GM12878 (cell line): Measurements from ENCODE around the gene FAM162A. TPM values are rescaled to one million over a fixed set of nuclear protein-coding genes. Genes with fewer than 3 reads are reported as not detected.

ENCODE experiments used
- ATAC-seq: fragments of 200-7000 bp; cut with Tn5 transposase; 3 replicates; pipeline ENCODE4 v1.9.1; 2020; ENCODE audit warnings: mild to moderate bottlenecking, moderate library complexity
- BruUV-seq: library from RNA; stranded (reverse); fragments of 400-500 nt; replicated peaks from 2 replicates; lab custom pipeline; 2021; lab: Mats Ljungman, UMichigan
- CTCF ChIA-PET: fragments of 300-600 bp; sonication (Branson Sonifier 250); formaldehyde crosslinking; extraction: SDS; loops from one replicate; lab custom pipeline; 2021; ENCODE audit warnings: inconsistent platforms; lab: Yijun Ruan, JAX
- POLR2A ChIA-PET: fragments of 350-600 bp; formaldehyde crosslinking; extraction: SDS; loops from one replicate; lab custom pipeline; 2021; ENCODE audit warnings: inconsistent platforms; lab: Charles Lee
- RAD21 ChIA-PET: fragments of 300-600 bp; sonication (Branson Sonifier 250); formaldehyde crosslinking; loops from one replicate; lab custom pipeline; 2023; ENCODE audit warnings: antibody characterized with exemption; ENCODE audit not compliant: unreplicated experiment; lab: Charles Lee
- SMC1A ChIA-PET: fragments of 300-600 bp; sonication (Branson Sonifier 250); formaldehyde crosslinking; loops from one replicate; lab custom pipeline; 2023; ENCODE audit not compliant: unreplicated experiment, uncharacterized antibody; lab: Charles Lee
- DNase-seq: peaks from one replicate; pipeline ENCODE4 v3.0.0-alpha.2; 2011; ENCODE audit warnings: low read depth, low spot score
- FAIRE-seq: peaks from 3 replicates; lab custom pipeline; 2011; peaks lifted over from hg19 to GRCh38; lab: Jason Lieb, UNC
- H2AFZ ChIP-seq: 2 replicates; pipeline ENCODE4 v1.6.0; 2011; ENCODE audit warnings: low read depth, low read length, control low read depth; ENCODE audit not compliant: control insufficient read depth
- H3K27ac ChIP-seq: 2 replicates; pipeline ENCODE4 v1.5.1; 2011; ENCODE audit warnings: control low read depth; ENCODE audit not compliant: control insufficient read depth, insufficient read depth
- H3K27me3 ChIP-seq, 2 experiments: replicated peaks in 1 of 2; 2 replicates each; pipeline versions ENCODE4 v1.6.0 to v1.6.1; 2011; ENCODE audit warnings: low read length in 1 of 2; ENCODE audit not compliant: control insufficient read depth in 2 of 2, insufficient read depth in 2 of 2
- H3K36me3 ChIP-seq, 2 experiments: 2 replicates each; pipeline ENCODE4 v1.5.1; 2011; ENCODE audit warnings: low read length in 1 of 2; ENCODE audit not compliant: control insufficient read depth in 2 of 2, insufficient read depth in 2 of 2
- H3K4me1 ChIP-seq: 2 replicates; pipeline ENCODE4 v1.6.1; 2011; ENCODE audit warnings: mild to moderate bottlenecking, low read length, moderate library complexity, mixed read lengths; ENCODE audit not compliant: control insufficient read depth, insufficient read depth
- H3K4me2 ChIP-seq: 2 replicates; pipeline ENCODE4 v1.6.0; 2011; ENCODE audit warnings: control low read depth; ENCODE audit not compliant: control insufficient read depth, insufficient read depth
- H3K4me3 ChIP-seq: fragments of 200-600 bp; sonication (generic); 2 replicates; pipeline ENCODE4 v1.5.1; 2016
- H3K79me2 ChIP-seq: 2 replicates; pipeline ENCODE4 v1.6.0; 2011; ENCODE audit warnings: low read length; ENCODE audit not compliant: control insufficient read depth, insufficient read depth
- H3K9ac ChIP-seq: 2 replicates; pipeline ENCODE4 v1.8.0; 2011; ENCODE audit warnings: low read length, control low read depth, mixed read lengths; ENCODE audit not compliant: control insufficient read depth, insufficient read depth
- H3K9me3 ChIP-seq: replicated peaks from 3 replicates; pipeline ENCODE4 v1.5.1; 2011; ENCODE audit warnings: mild to moderate bottlenecking, low read length; ENCODE audit not compliant: control insufficient read depth, insufficient read depth
- H4K20me1 ChIP-seq: 2 replicates; pipeline ENCODE4 v1.6.0; 2011; ENCODE audit not compliant: control insufficient read depth, insufficient read depth
- CBX5 ChIP-seq: sonication (generic); IDR thresholded peaks from 2 replicates; pipeline ENCODE4 v1.6.1; 2016; ENCODE audit warnings: low read depth, moderate library complexity, mild to moderate bottlenecking, inconsistent platforms
- E4F1 ChIP-seq: fragments of 450-650 bp; IDR thresholded peaks from 2 replicates; pipeline ENCODE4 v1.6.1; 2018; ENCODE audit warnings: borderline replicate concordance, mild to moderate bottlenecking; ENCODE audit not compliant: partially characterized antibody
- EZH2 ChIP-seq: IDR thresholded peaks from 2 replicates; pipeline ENCODE4 v1.6.1; 2012; ENCODE audit warnings: low read depth, mild to moderate bottlenecking, control low read depth, inconsistent platforms, low read length, borderline replicate concordance; ENCODE audit not compliant: control insufficient read depth
- FOS ChIP-seq: IDR thresholded peaks from 3 replicates; pipeline ENCODE4 v1.6.1; 2011; ENCODE audit warnings: borderline replicate concordance; ENCODE audit not compliant: insufficient read length; ENCODE audit errors: extremely low read depth
- FOXK2 ChIP-seq: fragments of 450-650 bp; IDR thresholded peaks from 2 replicates; pipeline ENCODE4 v1.6.1; 2017; ENCODE audit warnings: mild to moderate bottlenecking, moderate library complexity
- HSF1 ChIP-seq: fragments of 150-350 bp; IDR thresholded peaks from 2 replicates; pipeline ENCODE4 v1.6.1; 2014; ENCODE audit warnings: mild to moderate bottlenecking, low read depth, low read length
- MLLT1 ChIP-seq: fragments of 450-650 bp; IDR thresholded peaks from 2 replicates; pipeline ENCODE4 v1.6.1; 2016; ENCODE audit warnings: mild to moderate bottlenecking
- RBBP5 ChIP-seq: fragments of 200-600 bp; sonication (generic); conservative IDR thresholded peaks from 2 replicates; pipeline ENCODE4 v1.6.1; 2016
- SREBF1 ChIP-seq: IDR thresholded peaks from 2 replicates; pipeline ENCODE4 v1.6.1; 2012; ENCODE audit warnings: mild to moderate bottlenecking, low read length
- WRNIP1 ChIP-seq: IDR thresholded peaks from 2 replicates; pipeline ENCODE4 v1.6.1; 2011; ENCODE audit warnings: low read depth, low read length, improper control_type of control experiment, borderline replicate concordance
- ZNF687 ChIP-seq: fragments of 450-650 bp; IDR thresholded peaks from 2 replicates; pipeline ENCODE4 v1.6.1; 2017; ENCODE audit warnings: mild to moderate bottlenecking, moderate library complexity
- WGBS: methylation state at CpG from one replicate; pipeline ENCODE4 v1.1.6; 2016; ENCODE audit warnings: low lambda C conversion rate; ENCODE audit not compliant: insufficient replicate concordance, insufficient coverage; ENCODE audit errors: missing lambda C conversion rate; 5-methylcytosine and 5-hydroxymethylcytosine counted together
- in situ Hi-C: fragments of 300-500 bp; cut with MboI; formaldehyde crosslinking; loops from 9 replicates; pipeline ENCODE4 v1.14.3; 2018; ENCODE audit warnings: mixed read lengths
- intact Hi-C: fragments of 100-400 bp; cut with micrococcal nuclease; formaldehyde crosslinking; loops from one replicate; pipeline ENCODE4 v1.14.2; 2022; ENCODE audit not compliant: unreplicated experiment
- polyA plus RNA-seq, 11 experiments: library from polyadenylated mRNA; depleted of rRNA in 4 of 11; unstranded in 6 of 11; stranded (reverse) in 5 of 11; fragments of >200 nt; fragmentation: Nextera tagmentation in 4 of 11; fragmentation: Illumina TruSeq in 1 of 11; extraction: Ambion mirVana in 4 of 11; extraction: Trizol in 1 of 11; gene quantifications; 1 replicate in 1 of 11; 2 replicates in 10 of 11; pipeline versions ENCODE4 v1.2.1 to v1.2.3, GENCODE V29; 2011 to 2016; ENCODE audit warnings: inconsistent platforms in 2 of 11, missing spikeins in 2 of 11, low read depth in 1 of 11
- total RNA-seq, 4 experiments: library from RNA; depleted of rRNA in 3 of 4; stranded (reverse); fragments of >200 nt in 3 of 4; fragmentation: Illumina TruSeq in 1 of 4; extraction: Trizol in 1 of 4; gene quantifications; 2 replicates each; pipeline versions ENCODE4 v1.2.1 to v1.2.3, GENCODE V29; 2013 to 2021

FAM162A gene
- total and polyA plus RNA-seq, 10 of the 15 experiments (the other 5 are each of a cell fraction or from before 2014, with no cell fraction given): 59.2 to 346 (median 149) TPM

GRCh38 chr3:122377975-122378374 lies 6.0 kb upstream of the FAM162A start:
- DNase-seq: no peak
- FAIRE-seq: no peak
- H3K4me3 ChIP-seq: no peak overlapping the region
- ChIA-PET SMC1A (interaction anchor here (0.6 to 3.0 kb wide), 4 partner anchors 12 to 71 kb away, joined by 3 to 33 read pairs (median 4); no protein-coding TSS in a partner anchor), RAD21 (no interaction called here), CTCF (interaction anchor here (3.0 kb wide), 1 partner anchor 71 kb away, joined by 24 read pairs; no protein-coding TSS in a partner anchor), POLR2A (no interaction called here)
- H3K9me3 ChIP-seq: no peaks in the 10 kb centered on the region
- peaks cover 45% of the 10 kb centered on the region for H3K79me2 ChIP-seq
- H4K20me1 ChIP-seq: no peaks in the 10 kb centered on the region
- intact Hi-C loops (no loop called here), in situ Hi-C loops (no loop called here)
- WGBS: 86% methylated on average over 4 of the region's 4 CpGs
- no peak overlapping the region for H3K9ac ChIP-seq
- H2AFZ ChIP-seq: no peak overlapping the region
- no TSS peak for BruUV-seq
- no peak overlapping the region for H3K27ac ChIP-seq
- no peaks in the 10 kb centered on the region for H3K27me3 ChIP-seq
- H3K4me2 ChIP-seq: no peak overlapping the region
- peaks cover 11% of the 10 kb centered on the region for H3K4me1 ChIP-seq
- ATAC-seq: no peak
- no peaks in the 10 kb centered on the region; a peak in 2 of 4 replicates for H3K36me3 ChIP-seq
- TF ChIP-seq ZNF687 (no peak), MLLT1 (no peak), FOS (no peak), EZH2 (no peak), RBBP5 (no peak), WRNIP1 (no peak), HSF1 (no peak), CBX5 (no peak), E4F1 (no peak), FOXK2 (no peak), SREBF1 (no peak)
